ENCODE measurements around the gene STK32C.

- TF ChIP-seq, protein P1, sequence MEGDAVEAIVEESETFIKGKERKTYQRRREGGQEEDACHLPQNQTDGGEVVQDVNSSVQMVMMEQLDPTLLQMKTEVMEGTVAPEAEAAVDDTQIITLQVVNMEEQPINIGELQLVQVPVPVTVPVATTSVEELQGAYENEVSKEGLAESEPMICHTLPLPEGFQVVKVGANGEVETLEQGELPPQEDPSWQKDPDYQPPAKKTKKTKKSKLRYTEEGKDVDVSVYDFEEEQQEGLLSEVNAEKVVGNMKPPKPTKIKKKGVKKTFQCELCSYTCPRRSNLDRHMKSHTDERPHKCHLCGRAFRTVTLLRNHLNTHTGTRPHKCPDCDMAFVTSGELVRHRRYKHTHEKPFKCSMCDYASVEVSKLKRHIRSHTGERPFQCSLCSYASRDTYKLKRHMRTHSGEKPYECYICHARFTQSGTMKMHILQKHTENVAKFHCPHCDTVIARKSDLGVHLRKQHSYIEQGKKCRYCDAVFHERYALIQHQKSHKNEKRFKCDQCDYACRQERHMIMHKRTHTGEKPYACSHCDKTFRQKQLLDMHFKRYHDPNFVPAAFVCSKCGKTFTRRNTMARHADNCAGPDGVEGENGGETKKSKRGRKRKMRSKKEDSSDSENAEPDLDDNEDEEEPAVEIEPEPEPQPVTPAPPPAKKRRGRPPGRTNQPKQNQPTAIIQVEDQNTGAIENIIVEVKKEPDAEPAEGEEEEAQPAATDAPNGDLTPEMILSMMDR (IDR thresholded peaks at IDR 0.05): no peak
- TF ChIP-seq POLR2AphosphoS5 (IDR thresholded peaks at IDR 0.05): no peak
- no peak for TF ChIP-seq POLR2A (IDR thresholded peaks at IDR 0.05)
Measured at GRCh38 chr10:132296666-132297443, 10.9 kb downstream of the STK32C start.

Measured in suprapubic skin (tissue), 4 donors.